HG03039 (cell line): Measurements from ENCODE around the gene PDF.
"Not testable (repeated sequence)": the region's sequence is repeated elsewhere in the genome, so short reads cannot be mapped to it uniquely, and the experiment has no call there.

ENCODE experiments used
- ATAC-seq: cut with Tn5 transposase; IDR thresholded peaks from one replicate; pipeline ENCODE4 v1.9.1; 2021; ENCODE audit warnings: mild to moderate bottlenecking, moderate library complexity; ENCODE audit not compliant: unreplicated experiment

The PDF gene, protein sequence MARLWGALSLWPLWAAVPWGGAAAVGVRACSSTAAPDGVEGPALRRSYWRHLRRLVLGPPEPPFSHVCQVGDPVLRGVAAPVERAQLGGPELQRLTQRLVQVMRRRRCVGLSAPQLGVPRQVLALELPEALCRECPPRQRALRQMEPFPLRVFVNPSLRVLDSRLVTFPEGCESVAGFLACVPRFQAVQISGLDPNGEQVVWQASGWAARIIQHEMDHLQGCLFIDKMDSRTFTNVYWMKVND

DNA sequence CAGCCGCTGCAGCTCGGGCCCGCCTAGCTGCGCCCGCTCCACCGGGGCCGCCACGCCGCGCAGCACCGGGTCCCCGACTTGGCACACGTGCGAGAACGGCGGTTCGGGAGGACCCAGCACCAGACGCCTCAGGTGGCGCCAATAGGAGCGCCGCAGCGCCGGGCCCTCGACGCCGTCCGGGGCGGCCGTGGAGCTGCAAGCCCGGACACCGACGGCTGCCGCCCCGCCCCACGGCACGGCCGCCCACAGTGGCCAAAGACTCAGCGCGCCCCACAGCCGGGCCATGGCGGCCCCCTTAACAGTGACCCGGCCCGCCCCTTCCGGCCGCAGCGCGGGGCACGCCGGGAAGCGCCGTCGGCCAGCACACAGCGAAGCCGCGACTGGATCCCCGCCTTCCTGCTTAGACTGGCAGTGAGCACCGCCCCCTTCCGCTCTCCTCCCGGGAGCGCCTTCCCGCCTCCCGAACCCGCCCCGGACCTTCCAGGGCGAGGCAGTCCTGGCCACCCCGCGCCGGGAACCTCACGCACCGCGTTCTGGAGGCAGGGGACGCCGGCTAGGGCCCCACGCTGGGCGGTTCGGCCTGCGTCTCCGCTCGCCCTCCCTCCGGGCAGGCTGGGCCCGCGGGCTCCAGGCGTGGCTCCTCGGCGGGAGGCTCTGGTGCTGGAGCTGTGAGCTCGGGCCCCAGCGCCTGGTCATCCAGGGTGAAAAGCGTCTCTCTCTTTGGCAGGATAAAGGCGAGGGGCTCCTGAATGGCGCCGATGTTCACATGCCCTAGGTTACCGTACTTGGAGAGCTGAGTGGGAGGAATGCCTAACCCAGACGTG, at the start of gene PDF:
Gene PDF, minus strand, starts transcription at position 303 of the 824 bp plus-strand sequence. Its CDS starts 18 bp downstream, at position 285.
- ATAC-seq, result peak; percentile 89

DNA sequence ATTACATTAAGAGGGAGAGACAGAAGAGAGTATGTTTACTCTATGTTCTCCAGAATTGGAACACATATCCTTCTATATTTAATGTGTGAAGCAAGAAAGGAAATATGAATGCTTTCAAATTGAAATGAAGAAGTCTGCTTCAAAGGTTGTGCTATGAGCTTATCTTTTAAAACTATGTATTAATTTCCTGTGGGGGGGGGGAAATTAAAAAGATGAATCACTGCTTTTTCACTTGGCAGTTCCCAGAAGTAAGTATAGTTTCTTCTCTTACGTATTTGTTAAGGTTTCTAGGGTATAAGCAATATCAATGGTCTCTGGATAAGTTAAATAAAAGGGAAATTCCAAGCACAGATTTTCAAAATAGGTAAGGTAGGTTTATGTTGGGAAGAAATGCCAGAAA, 48.4 kb upstream of the PDF start:
- ATAC-seq, result no peak

DNA sequence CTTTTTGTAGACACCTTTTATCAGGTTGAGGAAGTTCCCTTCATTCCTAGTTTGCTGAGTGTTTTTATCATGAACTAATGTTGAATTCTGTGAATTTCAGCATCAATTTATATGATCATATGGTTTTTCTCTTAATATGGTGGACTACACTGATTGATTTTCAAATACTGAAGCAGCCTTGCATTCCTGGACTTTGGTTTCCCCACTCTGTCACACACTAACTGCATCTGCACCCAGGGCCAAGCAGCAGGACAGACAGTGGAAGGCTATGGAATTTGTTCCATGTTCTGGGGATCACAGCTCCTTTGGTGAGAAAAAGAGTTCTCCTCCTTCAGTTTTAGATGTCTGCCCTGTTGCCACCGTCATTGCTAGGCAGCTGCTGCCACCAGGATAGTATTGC, 47.6 kb upstream of the PDF start:
- no peak for ATAC-seq

DNA sequence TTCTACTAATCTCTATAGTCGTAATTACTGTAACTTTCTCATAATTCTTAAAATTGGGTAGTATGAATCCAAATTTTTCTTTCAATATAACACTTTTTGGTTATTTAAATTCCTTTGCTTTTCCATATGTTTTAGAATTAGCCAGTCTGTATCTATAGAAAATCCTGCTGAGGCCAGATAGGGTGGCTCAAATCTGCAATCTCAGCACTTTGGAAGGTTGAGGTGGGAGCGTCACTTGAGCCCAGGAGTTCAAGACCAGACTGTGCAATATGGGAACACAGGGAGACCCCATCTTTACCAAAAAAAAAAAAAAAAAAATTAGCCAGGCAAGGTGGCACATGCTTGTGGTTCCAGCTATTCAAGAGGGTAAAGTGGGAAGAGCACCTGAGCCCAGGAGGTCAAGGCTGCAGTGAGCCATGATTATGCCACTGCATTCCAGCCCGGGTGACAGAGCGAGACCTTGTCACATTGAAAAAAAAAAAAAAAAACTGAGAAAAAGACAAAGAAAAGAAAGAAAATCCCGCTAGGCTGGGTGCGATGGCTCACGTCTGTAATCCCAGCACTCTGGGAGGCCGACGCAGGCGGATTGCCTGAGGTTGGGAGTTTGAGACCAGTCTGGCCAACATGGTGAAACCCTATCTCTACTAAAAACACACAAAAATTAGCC, 46.1 kb upstream of the PDF start:
- ATAC-seq, result no peak

DNA sequence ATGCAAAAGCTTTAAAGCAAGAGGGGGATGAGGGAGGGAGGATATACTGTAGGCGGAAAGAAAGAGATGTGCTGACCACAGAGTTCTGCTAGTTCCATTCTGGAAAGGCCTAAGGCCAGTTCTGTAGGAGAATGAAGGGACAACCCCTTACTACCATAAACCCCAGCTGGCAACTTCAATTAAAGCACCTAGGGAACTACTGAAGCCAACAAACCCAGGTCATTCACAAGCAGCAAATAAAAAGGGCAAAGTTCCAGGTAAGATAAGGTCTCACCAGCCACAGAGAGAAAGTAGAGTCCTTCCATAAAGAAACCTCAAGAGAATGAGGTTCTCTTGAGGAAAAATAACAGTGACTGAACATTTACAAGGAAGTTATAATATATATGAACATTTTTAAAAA, 42.6 kb upstream of the PDF start:
- no peak for ATAC-seq

DNA sequence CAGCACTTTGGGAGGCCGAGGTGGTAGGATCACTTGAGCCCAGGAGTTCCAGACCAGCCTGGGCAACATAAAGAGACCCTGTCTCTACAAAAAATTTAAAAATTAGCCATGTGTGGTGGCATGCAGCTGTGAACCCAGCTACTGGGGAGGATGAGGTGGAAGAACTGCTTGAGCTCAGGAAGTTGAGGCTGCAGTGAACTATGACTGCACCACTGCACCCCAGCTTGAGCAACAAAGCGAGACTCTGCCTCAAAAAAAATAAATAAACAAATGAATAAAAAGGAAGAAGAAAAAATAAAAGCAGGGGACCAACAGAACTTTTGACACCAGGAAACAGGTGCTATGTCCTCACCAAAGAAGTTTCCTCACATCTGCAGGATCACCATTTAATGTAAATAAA, 41.2 kb upstream of the PDF start:
- ATAC-seq, result no peak

DNA sequence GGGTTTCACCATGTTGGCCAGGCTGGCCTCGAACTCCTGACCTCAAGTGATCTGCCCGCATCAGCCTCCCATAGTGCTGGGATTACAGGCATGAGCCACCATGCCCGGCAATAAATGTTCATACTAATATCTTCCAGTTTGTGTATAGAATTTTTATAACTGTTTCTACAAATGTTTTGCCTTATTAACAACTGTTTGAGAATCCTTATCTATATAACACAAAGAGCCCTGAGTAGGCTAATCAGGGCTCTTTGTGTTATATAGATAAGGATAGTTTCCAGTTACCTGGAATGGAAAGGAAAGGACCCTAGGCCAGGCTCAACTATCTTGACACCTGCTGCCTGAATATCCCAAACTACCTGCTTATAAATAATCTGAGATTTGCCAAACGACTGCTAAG, 38.5 kb upstream of the PDF start:
- no peak for ATAC-seq

DNA sequence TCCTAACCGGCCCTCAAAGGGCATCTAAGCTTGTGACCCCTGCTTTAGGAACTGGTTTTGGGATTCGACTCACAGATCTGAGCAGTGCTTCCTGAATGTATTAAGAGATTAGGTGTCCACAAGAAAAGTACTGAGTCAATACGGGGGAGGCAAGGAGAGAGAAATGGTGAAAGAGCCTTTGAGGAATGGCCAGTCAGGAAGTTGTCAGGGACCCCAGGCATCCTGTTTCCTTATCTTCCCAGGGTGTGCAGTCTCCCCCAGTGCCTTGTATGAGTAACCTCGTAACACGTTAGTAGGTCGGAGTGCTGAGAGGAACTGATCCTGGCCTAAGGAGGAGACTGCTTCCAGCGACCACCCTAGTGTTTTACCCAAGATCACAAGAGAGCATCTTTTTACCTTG, 37.6 kb upstream of the PDF start:
- no peak for ATAC-seq

DNA sequence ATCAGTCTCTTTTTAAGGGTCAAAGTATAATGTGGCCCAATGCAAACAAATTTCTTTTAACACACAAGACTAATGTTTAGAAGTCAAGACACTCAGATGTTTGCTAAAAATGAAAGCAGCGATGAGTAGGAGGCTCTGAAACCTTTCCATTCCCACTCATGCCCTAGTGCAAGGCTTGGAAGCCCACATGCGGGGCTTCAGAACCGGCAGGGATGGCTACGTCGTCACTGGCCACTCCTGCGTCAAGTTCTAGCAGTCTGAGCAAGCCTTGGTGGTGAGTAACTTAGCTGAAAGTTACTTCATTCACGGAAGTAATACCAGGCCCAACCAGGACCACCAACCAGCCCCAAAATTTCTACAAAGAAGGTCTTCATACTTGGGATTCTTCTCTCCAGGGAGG, 36.0 kb upstream of the PDF start:
- no peak for ATAC-seq

DNA sequence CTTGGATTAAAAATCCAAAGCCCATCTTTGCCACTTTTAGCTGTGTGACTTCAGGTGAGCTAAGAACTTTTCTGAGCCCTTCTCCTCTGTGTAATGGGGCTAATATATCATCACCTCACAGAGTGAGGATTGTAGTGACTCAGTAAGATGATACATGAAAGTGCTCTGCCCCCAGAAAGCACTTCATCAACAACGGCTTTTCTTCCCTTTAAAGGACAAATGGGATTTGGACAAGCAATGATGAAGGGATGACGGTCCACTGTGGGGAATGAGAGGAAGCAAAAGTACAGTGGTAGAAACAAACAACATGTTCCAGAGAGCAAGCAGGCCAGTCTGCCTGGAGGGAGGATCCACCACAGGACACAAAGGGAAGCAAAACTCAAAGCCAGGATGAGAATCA, 35.5 kb upstream of the PDF start:
- no peak for ATAC-seq

DNA sequence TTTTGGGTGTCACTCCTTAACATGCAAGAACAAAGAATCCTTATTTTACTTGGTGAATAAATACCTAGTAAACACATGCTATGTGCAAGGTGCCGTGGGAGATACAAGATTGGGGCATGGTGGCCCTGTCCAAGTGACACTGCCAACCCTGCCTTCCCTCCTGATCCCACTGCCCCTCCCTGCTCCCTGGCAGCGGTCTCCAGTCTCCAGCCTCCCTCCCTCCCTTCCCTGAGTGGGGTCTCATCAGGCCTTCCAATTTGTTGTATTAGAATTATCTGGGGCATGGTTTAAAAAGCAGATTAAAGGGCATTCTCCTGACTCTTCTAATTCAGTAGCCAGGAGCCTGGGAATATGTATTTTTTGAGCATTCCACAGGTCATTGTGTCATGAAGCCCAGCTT, 33.7 kb upstream of the PDF start:
- ATAC-seq, result no peak

DNA sequence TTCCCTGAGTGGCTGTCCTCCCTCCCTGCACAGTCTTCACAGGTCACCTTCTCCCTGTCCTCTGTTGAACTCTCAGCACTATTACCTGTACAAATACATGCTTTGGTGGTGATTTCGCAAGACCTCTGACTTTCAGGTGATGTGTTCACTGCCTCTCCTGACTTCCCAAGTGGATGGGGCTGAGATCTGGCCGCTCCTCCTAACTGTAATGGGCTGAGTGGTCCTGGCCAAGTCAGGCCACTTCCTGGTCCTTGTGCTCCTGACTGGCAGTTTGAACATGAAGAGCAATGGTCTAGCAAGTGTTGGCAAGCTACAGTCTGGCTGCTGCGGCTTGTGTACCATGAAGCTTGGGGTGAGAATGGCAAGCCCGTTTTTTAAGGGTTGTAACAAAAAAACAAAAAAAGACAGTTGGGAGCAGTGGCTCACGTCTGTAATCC, 32.9 kb upstream of the PDF start:
- ATAC-seq, result no peak

DNA sequence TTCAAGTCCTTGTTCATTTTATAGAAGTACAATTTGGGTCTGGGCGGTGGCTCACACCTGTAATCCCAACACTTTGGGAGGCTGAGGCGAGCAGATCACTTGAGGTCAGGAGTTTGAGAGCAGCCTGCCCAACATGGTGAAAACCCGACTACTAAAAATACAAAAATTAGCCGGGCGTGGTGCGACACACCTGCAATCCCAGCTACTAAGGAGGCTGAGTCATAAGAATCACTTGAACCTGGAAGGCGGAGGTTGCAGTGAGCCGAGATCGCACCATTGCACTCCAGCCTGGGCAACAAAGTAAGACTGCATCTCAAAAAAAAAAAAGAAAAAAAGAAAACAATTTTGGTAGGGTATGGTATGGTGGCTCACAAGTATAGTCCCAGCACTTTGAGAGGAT, 29.7 kb upstream of the PDF start:
- not testable (repeated sequence) for ATAC-seq

DNA sequence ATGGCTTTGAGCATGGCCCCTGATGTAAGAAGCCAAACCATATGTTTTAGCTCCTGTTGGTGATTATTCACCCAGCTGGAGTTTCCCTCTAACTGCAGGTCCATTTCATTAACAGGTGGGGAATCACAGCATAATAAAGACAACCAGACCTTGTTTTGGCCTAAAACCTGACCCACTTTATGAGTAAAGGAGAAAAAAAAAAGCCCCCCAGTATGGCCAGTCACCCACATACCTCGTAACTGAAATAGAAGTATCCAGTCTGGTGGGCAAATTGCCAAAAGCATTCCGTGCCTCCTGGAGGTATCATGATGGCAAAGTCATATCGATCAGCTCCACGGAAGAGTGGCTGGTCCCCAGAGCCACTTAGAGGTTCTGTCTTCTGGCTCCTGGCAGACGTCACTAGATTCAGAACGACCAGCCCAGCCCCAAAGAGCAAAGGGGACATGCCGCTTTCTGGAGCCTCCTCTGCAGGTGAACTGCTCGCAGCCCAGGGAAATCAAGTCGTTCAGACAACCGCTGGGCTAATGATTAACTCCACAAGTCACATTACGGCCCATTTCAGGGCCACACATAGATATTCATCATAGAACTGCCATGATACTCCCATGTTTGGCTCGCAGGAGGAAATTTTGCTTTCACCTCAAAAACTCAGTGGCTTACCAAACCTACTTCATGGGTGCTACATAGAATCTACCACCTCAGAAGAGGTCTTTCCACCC, 21.1 kb upstream of the PDF start, which contains the start of gene TMED6:
Gene TMED6, minus strand, starts transcription at position 478 of the 719 bp plus-strand sequence. Its CDS starts 33 bp downstream, at position 445.
- ATAC-seq, result no peak

DNA sequence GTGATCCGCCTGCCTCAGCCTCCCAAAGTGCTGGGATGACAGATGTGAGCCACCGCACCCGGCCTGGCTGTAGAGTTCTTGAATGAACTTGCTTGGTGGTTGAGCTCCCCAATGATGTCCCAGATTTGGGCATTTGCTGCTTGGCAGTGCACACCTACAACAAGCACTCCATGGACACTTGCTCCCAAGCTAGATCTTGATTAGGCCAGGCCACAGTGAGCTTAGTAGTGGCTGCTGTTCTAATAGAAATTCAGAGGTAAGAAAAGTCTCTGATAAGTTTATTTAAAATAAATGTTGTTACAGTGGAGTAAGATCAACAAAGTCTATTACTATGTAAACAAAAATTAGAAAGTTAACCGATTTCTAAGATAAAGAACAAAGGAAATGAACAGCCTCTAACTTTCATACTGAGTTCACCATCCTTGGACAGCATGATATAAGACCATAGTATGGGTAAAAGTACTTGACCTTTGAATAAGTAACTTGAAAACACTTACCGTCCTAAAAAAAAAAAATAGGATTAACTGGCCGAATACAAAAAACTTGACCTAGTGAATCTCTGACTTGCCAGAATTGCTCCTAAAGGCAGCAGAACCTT, 20.2 kb upstream of the PDF start:
- no peak for ATAC-seq

DNA sequence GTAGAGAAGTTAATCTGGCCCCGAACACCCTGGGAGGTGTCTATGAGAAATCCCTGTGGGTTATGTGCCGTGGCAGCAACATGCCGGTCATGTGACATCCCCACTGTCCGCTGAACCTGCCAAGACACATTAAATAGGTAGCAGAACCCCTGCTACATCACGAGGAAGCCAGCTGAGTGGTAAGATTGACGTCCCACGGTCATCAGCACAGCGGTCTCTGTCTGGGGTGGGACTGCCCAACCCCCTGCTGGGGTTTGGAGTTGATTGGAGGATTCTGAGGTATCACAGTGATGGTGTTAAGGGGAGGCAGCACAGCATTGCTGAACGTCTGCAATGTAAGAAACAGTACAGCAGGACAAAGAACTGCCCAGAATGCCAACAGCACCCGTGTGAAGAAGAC, 19.1 kb upstream of the PDF start:
- no peak for ATAC-seq

DNA sequence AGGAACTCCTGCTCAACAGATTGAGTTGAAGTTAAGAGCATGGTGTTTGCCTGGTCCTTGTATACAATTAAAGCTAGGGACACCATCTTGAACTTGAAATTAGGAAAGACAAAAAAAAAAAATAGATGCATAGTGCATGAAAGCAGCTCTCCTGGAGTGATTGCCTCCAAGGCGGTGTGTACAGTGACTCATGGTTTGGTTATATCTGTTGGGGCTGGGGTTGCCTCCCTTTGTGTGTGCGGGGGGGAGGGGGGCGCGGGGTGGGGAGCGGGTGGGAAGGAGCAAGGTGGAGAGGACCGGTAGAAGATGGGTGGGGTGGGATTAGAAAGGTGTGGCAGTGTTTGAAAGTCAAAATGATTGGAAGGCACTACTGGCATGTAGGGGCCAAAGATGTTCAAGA, 17.8 kb upstream of the PDF start:
- ATAC-seq, result no peak

DNA sequence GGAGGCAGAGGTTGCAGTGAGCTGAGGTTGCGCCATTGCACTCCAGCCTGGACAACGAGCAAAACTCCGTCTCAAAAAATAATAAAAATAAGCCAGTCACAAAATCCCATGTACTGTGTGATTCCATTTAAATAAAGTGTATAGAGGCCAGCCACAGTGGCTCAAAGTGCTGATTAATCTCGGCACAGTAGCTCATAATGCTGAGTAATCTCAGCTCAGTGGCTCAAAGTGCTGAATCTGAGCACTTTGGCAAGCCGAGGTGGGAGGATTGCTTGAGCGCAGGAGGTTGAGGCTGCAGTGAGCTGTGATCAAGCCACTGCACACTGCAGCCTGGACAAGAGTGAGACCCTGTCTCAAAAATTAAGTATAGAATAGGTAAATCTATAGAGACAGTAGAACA, 16.3 kb upstream of the PDF start:
- ATAC-seq, result no peak

DNA sequence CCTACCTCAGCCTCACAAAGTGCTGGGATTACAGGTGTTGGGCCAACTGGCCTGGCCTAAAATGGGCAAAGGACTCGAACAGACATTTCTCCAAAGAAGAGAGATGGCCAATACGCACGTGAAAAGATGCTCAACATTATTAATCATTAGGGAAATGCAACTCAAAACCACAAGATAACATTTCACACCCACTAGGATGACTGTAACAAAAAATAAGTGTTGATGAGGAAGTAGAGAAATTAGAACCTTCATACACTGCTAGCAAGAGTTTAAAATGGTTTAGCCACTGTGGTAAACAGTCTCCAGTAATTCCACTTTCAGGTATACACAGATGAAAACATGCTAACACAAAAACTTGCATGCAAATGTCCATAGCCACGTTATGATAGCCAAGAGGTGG, 15.5 kb upstream of the PDF start:
- ATAC-seq, result no peak

DNA sequence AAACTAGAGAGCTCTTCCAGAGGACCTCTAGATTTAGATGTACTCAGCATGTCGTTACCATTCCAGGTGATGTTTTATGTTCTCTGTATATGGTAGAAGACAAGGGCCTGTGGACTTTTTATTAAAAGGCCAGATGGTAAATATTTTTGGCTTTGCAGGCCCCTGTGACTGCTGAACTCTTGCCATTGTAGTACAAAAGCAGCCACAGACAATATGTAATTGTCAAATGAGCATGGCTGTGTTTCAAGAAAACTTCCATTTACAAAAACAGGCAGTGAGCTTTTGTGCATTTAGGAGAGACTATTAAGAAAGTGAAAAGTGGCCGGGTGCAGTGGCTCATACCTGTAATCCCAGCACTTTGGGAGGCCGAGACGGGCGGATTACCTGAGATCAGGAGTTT, 13.8 kb upstream of the PDF start:
- no peak for ATAC-seq

DNA sequence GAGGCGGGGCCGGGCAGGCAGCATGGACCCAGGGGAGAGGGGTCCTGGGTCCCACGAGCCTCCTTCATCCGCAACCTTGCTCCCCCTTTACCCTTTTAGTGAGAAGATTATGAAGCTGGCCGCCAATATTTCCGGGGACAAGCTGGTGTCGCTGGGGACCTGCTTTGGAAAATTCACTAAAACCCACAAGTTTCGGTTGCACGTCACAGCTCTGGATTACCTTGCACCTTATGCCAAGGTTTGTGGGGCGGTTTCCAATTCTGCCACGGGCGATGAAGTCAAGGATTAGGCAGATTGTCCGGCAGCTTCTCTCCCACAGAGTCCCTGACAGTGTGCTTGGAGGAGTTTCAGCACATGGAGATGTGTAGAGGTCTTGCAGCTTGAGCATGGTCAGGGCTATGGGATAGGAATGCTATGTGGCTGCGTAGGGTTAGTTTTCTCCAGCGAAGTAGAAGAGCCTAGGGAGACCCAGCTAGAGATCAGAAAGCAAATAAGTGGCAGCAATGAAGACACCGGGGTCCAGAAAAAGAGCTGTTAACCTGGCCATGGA, 9.8 kb upstream of the PDF start:
- ATAC-seq, result no peak
